ENCODE results near the gene TMEM161A.

TMEM161A gene

DNA sequence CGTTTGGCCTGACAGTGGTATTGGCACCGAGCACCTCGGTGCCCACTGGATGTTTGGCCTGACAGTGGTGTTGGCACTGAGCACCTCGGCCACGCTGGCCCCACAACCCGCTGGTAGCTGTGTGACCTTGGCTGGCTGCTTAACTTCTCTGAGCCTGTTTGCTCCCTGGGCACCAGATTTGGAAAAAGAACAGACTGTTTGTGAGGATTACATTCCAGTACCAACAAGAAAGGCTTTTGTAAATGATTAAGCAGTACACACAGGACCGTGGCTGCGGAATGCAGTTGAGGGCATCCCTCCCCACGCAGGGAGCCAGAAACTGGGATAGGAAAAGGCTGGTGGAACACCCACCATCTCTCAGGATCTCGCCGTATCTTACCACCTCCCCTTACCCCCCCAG, 42.6 kb downstream of the TMEM161A start:
- DNase-seq, result no peak

- no peak for DNase-seq
These were observed 43.8 kb downstream of the TMEM161A start for GRCh38 chr19:19094513-19094912.

- no peak for DNase-seq
These were observed 50.6 kb downstream of the TMEM161A start for GRCh38 chr19:19087676-19088075.

DNA sequence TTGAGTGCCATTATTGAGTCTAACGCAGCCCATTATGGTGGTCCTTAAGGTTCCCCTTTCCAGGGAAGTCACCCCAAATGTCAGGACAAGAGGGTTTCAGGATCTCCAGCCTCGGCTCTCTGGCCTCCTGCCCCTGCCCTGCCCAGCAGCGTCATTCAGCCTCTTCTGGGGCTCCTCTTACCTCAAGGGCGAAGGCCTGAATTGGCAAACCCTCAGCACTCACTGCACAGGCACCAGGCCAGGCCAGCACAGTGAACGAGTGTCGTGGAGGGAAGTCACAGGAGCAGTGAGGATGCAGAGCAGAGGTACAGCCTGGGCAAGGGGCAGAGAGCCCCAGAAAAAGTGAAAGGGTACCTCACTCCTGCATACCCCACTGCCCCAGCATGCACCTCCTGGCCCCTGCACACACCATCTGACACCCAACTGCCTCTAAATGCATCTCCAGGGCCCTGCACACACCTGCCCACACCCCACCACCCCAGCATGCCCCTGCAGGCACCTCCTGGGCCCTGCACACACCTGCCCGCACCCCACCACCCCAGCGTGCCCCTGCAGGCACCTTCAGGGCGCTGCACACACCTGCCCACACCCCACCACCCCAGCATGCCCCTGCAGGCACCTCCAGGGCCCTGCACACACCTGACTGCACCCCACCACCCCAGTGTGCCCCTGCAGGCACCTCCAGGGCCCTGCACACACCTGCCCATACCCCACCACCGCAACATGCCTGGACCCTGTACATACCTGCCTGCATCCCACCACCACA, 54.7 kb downstream of the TMEM161A start:
- no peak for DNase-seq

- DNase-seq, result no peak
These were observed 56.6 kb downstream of the TMEM161A start for GRCh38 chr19:19081642-19082151.

GRCh38 chr19:19079571-19079970, 58.7 kb downstream of the TMEM161A start:
- DNase-seq, result no peak

- DNase-seq, result no peak
These were observed 59.5 kb downstream of the TMEM161A start for GRCh38 chr19:19078801-19079200.

GRCh38 chr19:19077103-19077502, 61.2 kb downstream of the TMEM161A start:
- DNase-seq, result no peak

DNA sequence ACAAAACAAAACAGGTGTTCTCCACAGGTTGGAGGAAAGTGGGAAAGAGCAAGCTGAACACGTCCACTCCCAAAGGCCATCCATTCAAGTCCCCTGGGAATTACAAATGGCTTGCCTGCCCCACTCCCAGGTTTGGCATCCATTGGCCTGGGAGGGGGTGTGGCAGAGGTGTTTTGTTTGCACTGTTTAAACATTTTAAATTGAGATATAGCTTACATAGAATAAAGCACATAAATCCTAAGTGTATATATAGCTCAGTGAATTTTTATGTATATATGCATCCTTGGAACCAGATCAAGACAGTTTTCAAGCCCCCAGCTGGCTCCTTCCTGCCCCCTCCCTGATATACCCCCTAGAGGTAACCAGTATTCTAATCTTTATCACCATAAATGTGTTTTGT, 61.8 kb downstream of the TMEM161A start:
- no peak for DNase-seq

GRCh38 chr19:19075126-19075525, 63.2 kb downstream of the TMEM161A start:
- no peak for DNase-seq

GRCh38 chr19:19074196-19074882, 63.9 kb downstream of the TMEM161A start:
- DNase-seq, result no peak

GRCh38 chr19:19071897-19072296, 66.4 kb downstream of the TMEM161A start:
- no peak for DNase-seq

Data from NCI-H1105 (cell line).